OCI-LY7 (cell line): ENCODE measurements around the gene FMO4. TPM values are rescaled to one million over a fixed set of nuclear protein-coding genes. Genes with fewer than 3 reads are reported as not detected.

ENCODE experiments used
- BruUV-seq: library from RNA; stranded (reverse); fragments of 400-500 nt; replicated peaks from 2 replicates; lab custom pipeline; 2021; lab: Mats Ljungman, UMichigan
- CTCF ChIA-PET: fragments of 300-600 bp; sonication (Branson Sonifier 250); formaldehyde crosslinking; loops from one replicate; lab custom pipeline; 2022; ENCODE audit warnings: antibody characterized with exemption; ENCODE audit not compliant: unreplicated experiment; lab: Charles Lee
- POLR2A ChIA-PET: fragments of 300-600 bp; sonication (Branson Sonifier 250); formaldehyde crosslinking; loops from one replicate; lab custom pipeline; 2022; ENCODE audit warnings: antibody characterized with exemption; lab: Charles Lee
- DNase-seq: peaks from one replicate; pipeline ENCODE4 v3.0.0-alpha.2; 2015; ENCODE audit warnings: low spot score
- H2AFZ ChIP-seq: fragments of 200-600 bp; sonication (generic), shearing (Covaris generic); 2 replicates; pipeline ENCODE4 v1.6.1; 2014; ENCODE audit warnings: mild to moderate bottlenecking, antibody characterized with exemption, low read length, moderate library complexity
- H3K27ac ChIP-seq: fragments of 200-600 bp; sonication (generic); 2 replicates; pipeline ENCODE4 v1.5.1; 2014; ENCODE audit warnings: mixed run types, low read depth, mild to moderate bottlenecking, moderate library complexity, low read length, inconsistent platforms; ENCODE audit not compliant: poor library complexity, severe bottlenecking
- H3K36me3 ChIP-seq: fragments of 200-600 bp; sonication (generic); 2 replicates; pipeline ENCODE4 v1.6.1; 2014; ENCODE audit warnings: mild to moderate bottlenecking, antibody characterized with exemption, low read length, moderate library complexity, mixed read lengths; ENCODE audit not compliant: insufficient read depth
- H3K4me1 ChIP-seq: fragments of 200-600 bp; sonication (generic); 2 replicates; pipeline ENCODE4 v1.5.1; 2014; ENCODE audit warnings: mild to moderate bottlenecking, low read length; ENCODE audit not compliant: insufficient read depth, poor library complexity, severe bottlenecking
- H3K4me2 ChIP-seq: fragments of 200-600 bp; sonication (generic); 2 replicates; pipeline ENCODE4 v1.6.1; 2014; ENCODE audit warnings: mild to moderate bottlenecking, low read length
- H3K4me3 ChIP-seq: fragments of 200-600 bp; sonication (generic); 2 replicates; pipeline ENCODE4 v1.5.1; 2014; ENCODE audit warnings: mild to moderate bottlenecking, low read depth, low read length; ENCODE audit not compliant: poor library complexity, severe bottlenecking
- H3K79me2 ChIP-seq: fragments of 200-600 bp; sonication (generic); 2 replicates; pipeline ENCODE4 v1.6.1; 2016; ENCODE audit warnings: low read depth, mild to moderate bottlenecking, low read length, moderate library complexity, mixed read lengths; ENCODE audit not compliant: insufficient read depth
- H3K9me2 ChIP-seq: fragments of 200-600 bp; sonication (generic); 2 replicates; pipeline ENCODE4 v1.6.1; 2016; ENCODE audit warnings: mild to moderate bottlenecking, low read length, mixed read lengths; ENCODE audit not compliant: insufficient read depth
- H3K9me3 ChIP-seq: fragments of 200-600 bp; sonication (generic); 2 replicates; pipeline ENCODE4 v1.6.1; 2014; ENCODE audit warnings: mild to moderate bottlenecking, mixed run types, low read length, mixed read lengths
- H4K20me1 ChIP-seq: fragments of 200-600 bp; sonication (generic); 2 replicates; pipeline ENCODE4 v1.6.1; 2014; ENCODE audit warnings: mild to moderate bottlenecking, antibody characterized with exemption, low read length, moderate library complexity, mixed read lengths; ENCODE audit not compliant: insufficient read depth
- CTCF ChIP-seq: fragments of 200-600 bp; sonication (generic); conservative IDR thresholded peaks from 2 replicates; pipeline ENCODE4 v1.5.1; 2014; ENCODE audit warnings: mild to moderate bottlenecking, antibody characterized with exemption, low read length, moderate library complexity, mixed read lengths
- EZH2phosphoT487 ChIP-seq: fragments of 200-600 bp; sonication (generic); IDR thresholded peaks from 2 replicates; pipeline ENCODE4 v1.6.1; 2018; ENCODE audit warnings: low read depth, borderline replicate concordance, mild to moderate bottlenecking, mixed run types, antibody characterized with exemption, low read length, moderate library complexity, mixed read lengths
- intact Hi-C: fragments of 100-400 bp; cut with micrococcal nuclease; formaldehyde crosslinking; loops from one replicate; pipeline ENCODE4 v1.10.0; 2022; ENCODE audit not compliant: unreplicated experiment
- total RNA-seq, 2 experiments: library from RNA; depleted of rRNA in 1 of 2; stranded (reverse); fragments of >200 nt in 1 of 2; shearing (Covaris generic) in 1 of 2; gene quantifications; 2 replicates each; pipeline ENCODE4 v1.2.3, GENCODE V29; 2014 to 2022

Gene FMO4
- total RNA-seq, 2 experiments from 2014 or later, result 4.0 to 4.8 TPM

- intact Hi-C loops, result no loop called here
- BruUV-seq, result no TSS peak
- no peak overlapping the region for H3K27ac ChIP-seq
- CTCF ChIA-PET, result no interaction called here
- no peak overlapping the region for H3K4me3 ChIP-seq
- no peaks in the 10 kb centered on the region for H3K9me3 ChIP-seq
- no peak for TF ChIP-seq EZH2phosphoT487
- no peak for TF ChIP-seq CTCF
- POLR2A ChIA-PET, result interaction anchor here (1.6 to 5.0 kb wide), 2 partner anchors 25 to 36 kb away, joined by 6 to 40 read pairs; partner anchors contain the start of gene FMO4
- no peak overlapping the region for H2AFZ ChIP-seq
- H3K4me2 ChIP-seq, result no peak overlapping the region
- H3K36me3 ChIP-seq, result no peaks in the 10 kb centered on the region
- no peaks in the 10 kb centered on the region for H3K79me2 ChIP-seq
- H4K20me1 ChIP-seq, result no peaks in the 10 kb centered on the region
- no peaks in the 10 kb centered on the region for H3K9me2 ChIP-seq
- DNase-seq, result no peak
- peaks cover 40% of the 10 kb centered on the region for H3K4me1 ChIP-seq
Measured at GRCh38 chr1:171277534-171277933, 36.4 kb upstream of the FMO4 start.

GRCh38 chr1:171279234-171279633 is 34.7 kb upstream of the FMO4 start:
- DNase-seq, result peak; percentile 44
- BruUV-seq, result no TSS peak
- no peaks in the 10 kb centered on the region for H3K36me3 ChIP-seq
- H3K79me2 ChIP-seq, result no peaks in the 10 kb centered on the region
- no peaks in the 10 kb centered on the region for H3K9me3 ChIP-seq
- no peaks in the 10 kb centered on the region for H3K9me2 ChIP-seq
- CTCF ChIA-PET, result interaction anchor here (2.4 kb wide), 1 partner anchor 34 kb away, joined by 5 read pairs; the partner anchor contains the start of gene FMO4
- POLR2A ChIA-PET, result interaction anchor here (0.6 to 5.0 kb wide), 8 partner anchors 9 to 40 kb away, joined by 3 to 40 read pairs (median 4); no protein-coding TSS in a partner anchor
- H2AFZ ChIP-seq, result peak overlapping the region; percentile 99
- H3K4me2 ChIP-seq, result peak overlapping the region; percentile 59
- no peaks in the 10 kb centered on the region for H4K20me1 ChIP-seq
- TF ChIP-seq EZH2phosphoT487 (no peak), CTCF (no peak)
- H3K4me1 ChIP-seq, result peaks cover 54% of the 10 kb centered on the region
- H3K4me3 ChIP-seq, result peak overlapping the region; percentile 22
- intact Hi-C loops, result loop anchor here (1.0 kb wide), 1 partner anchor 27 kb away; no protein-coding TSS in a partner anchor
- peak overlapping the region; percentile 53 for H3K27ac ChIP-seq

GRCh38 chr1:171279678-171280077 is 34.3 kb upstream of the FMO4 start:
- BruUV-seq, result no TSS peak
- ChIA-PET POLR2A (interaction anchor here (0.7 to 5.0 kb wide), 7 partner anchors 9 to 86 kb away, joined by 3 to 40 read pairs (median 5); no protein-coding TSS in a partner anchor), CTCF (interaction anchor here (2.4 kb wide), 1 partner anchor 34 kb away, joined by 5 read pairs; the partner anchor contains the start of gene FMO4)
- Histone ChIP-seq H3K79me2 (no peaks in the 10 kb centered on the region), H3K4me2 (peak overlapping the region; percentile 59), H3K36me3 (no peaks in the 10 kb centered on the region), H3K9me3 (no peaks in the 10 kb centered on the region), H3K27ac (peak overlapping the region; percentile 53), H3K4me3 (peak overlapping the region; percentile 22), H4K20me1 (no peaks in the 10 kb centered on the region), H3K9me2 (no peaks in the 10 kb centered on the region), H2AFZ (peak overlapping the region; percentile 99), H3K4me1 (peaks cover 54% of the 10 kb centered on the region)
- peak; percentile 62 for DNase-seq
- TF ChIP-seq CTCF (no peak), EZH2phosphoT487 (no peak)
- intact Hi-C loops, result loop anchor here (1.0 kb wide), 1 partner anchor 27 kb away; no protein-coding TSS in a partner anchor
